K562 (cell line): ENCODE results near the gene ATP5PF. TPM values are rescaled to one million over a fixed set of nuclear protein-coding genes. Genes with fewer than 3 reads are reported as not detected.

Experiments
- ATAC-seq: fragments of 200-7000 bp; cut with Tn5 transposase; 3 replicates; pipeline ENCODE4 v1.9.1; 2020; ENCODE audit warnings: moderate library complexity
- BruUV-seq: library from RNA; stranded (reverse); fragments of 400-500 nt; replicated peaks from 2 replicates; lab custom pipeline; 2021; lab: Mats Ljungman, UMichigan
- CTCF ChIA-PET: fragments of 300-600 bp; formaldehyde crosslinking; extraction: SDS; loops from one replicate; lab custom pipeline; 2021; ENCODE audit warnings: low intra/inter-chr PET ratio; lab: Yijun Ruan, JAX
- POLR2A ChIA-PET: fragments of 300-600, 350-650 bp; sonication (Branson Sonifier 250); formaldehyde crosslinking; extraction: SDS; loops from one replicate; lab custom pipeline; 2021; ENCODE audit warnings: antibody characterized with exemption, inconsistent platforms; lab: Yijun Ruan, JAX
- DNase-seq, 4 experiments: peaks; one replicate each; pipeline versions ENCODE4 v3.0.0 to v3.0.0-alpha.2; 2011 to 2018; ENCODE audit warnings: low spot score in 3 of 4, mixed read lengths in 3 of 4; ENCODE audit errors: extremely low read depth in 1 of 4
- FAIRE-seq: peaks from 2 replicates; lab custom pipeline; 2011; peaks lifted over from hg19 to GRCh38; lab: Jason Lieb, UNC
- H2AFZ ChIP-seq: 2 replicates; pipeline ENCODE4 v1.6.0; 2011; ENCODE audit warnings: low read depth, low read length, control low read depth, inconsistent platforms
- H3K27ac ChIP-seq: fragments of 200-600 bp; 3 replicates; pipeline ENCODE4 v1.8.0; 2011; ENCODE audit warnings: low read depth, mild to moderate bottlenecking, control low read depth, inconsistent platforms, low read length, moderate library complexity, mixed read lengths; ENCODE audit errors: extremely low read depth
- H3K27me3 ChIP-seq, 2 experiments: fragments of 300-600 bp in 1 of 2; 2 replicates in 1 of 2; 3 replicates in 1 of 2; pipeline versions ENCODE4 v1.6.0 to v1.8.0; 2011; ENCODE audit warnings: inconsistent platforms in 2 of 2, low read length in 2 of 2, mild to moderate bottlenecking in 1 of 2, mixed read lengths in 1 of 2, moderate library complexity in 1 of 2; ENCODE audit not compliant: control insufficient read depth in 2 of 2, insufficient read depth in 2 of 2
- H3K36me3 ChIP-seq: fragments of 300-600 bp; 3 replicates; pipeline ENCODE4 v1.8.0; 2011; ENCODE audit warnings: mild to moderate bottlenecking, low read length, inconsistent platforms; ENCODE audit not compliant: control insufficient read depth, insufficient read depth
- H3K4me1 ChIP-seq, 2 experiments: fragments of 200-600 bp in 1 of 2; replicated peaks in 1 of 2; 2 replicates in 1 of 2; 3 replicates in 1 of 2; pipeline versions ENCODE4 v1.5.1 to v1.8.0; 2011; ENCODE audit warnings: inconsistent platforms in 2 of 2, low read length in 2 of 2, mild to moderate bottlenecking in 1 of 2, mixed read lengths in 1 of 2, moderate library complexity in 1 of 2; ENCODE audit not compliant: control insufficient read depth in 2 of 2, insufficient read depth in 2 of 2
- H3K4me2 ChIP-seq: 2 replicates; pipeline ENCODE4 v1.6.1; 2011; ENCODE audit warnings: low read length, control low read depth, inconsistent platforms, mixed read lengths; ENCODE audit not compliant: insufficient read depth
- H3K4me3 ChIP-seq: fragments of 200-600 bp; sonication (generic), shearing (Covaris generic); 2 replicates; pipeline ENCODE4 v1.5.1; 2016; ENCODE audit warnings: control low read depth, inconsistent platforms
- H3K79me2 ChIP-seq: fragments of 200-600 bp; 3 replicates; pipeline ENCODE4 v1.8.0; 2011; ENCODE audit warnings: low read length, inconsistent platforms; ENCODE audit not compliant: control insufficient read depth, insufficient read depth
- H3K9ac ChIP-seq, 2 experiments: 2 replicates each; pipeline versions ENCODE4 v1.6.0 to v1.6.1; 2011; ENCODE audit warnings: low read depth in 2 of 2, low read length in 2 of 2, control low read depth in 1 of 2, inconsistent platforms in 1 of 2, mild to moderate bottlenecking in 1 of 2, mixed read lengths in 1 of 2; ENCODE audit not compliant: insufficient read depth in 1 of 2
- H3K9me1 ChIP-seq: one replicate; pipeline ENCODE4 v1.6.0; 2011; ENCODE audit warnings: inconsistent platforms, mild to moderate bottlenecking, low read length, moderate library complexity; ENCODE audit not compliant: control insufficient read depth, insufficient read depth
- H3K9me3 ChIP-seq: replicated peaks from 2 replicates; pipeline ENCODE4 v1.5.1; 2011; ENCODE audit warnings: low read depth, low read length, inconsistent platforms; ENCODE audit not compliant: control insufficient read depth, insufficient read depth
- H4K20me1 ChIP-seq: replicated peaks from 2 replicates; pipeline ENCODE4 v1.6.1; 2011; ENCODE audit warnings: low read length, inconsistent platforms, mixed read lengths; ENCODE audit not compliant: control insufficient read depth, insufficient read depth
- CEBPB ChIP-seq: fragments of 450-650 bp; IDR thresholded peaks from 2 replicates; pipeline ENCODE4 v1.6.1; 2016; ENCODE audit warnings: missing genetic modification characterization, missing compliant biosample characterization
- MEIS2 ChIP-seq: fragments of 450-650 bp; IDR thresholded peaks from 2 replicates; pipeline ENCODE4 v1.6.1; 2014; ENCODE audit warnings: mild to moderate bottlenecking; ENCODE audit not compliant: partially characterized antibody
- NCOA2 ChIP-seq, 2 experiments: fragments of 450-650 bp; IDR thresholded peaks; 2 replicates each; pipeline ENCODE4 v1.6.1; 2018; ENCODE audit warnings: mild to moderate bottlenecking in 2 of 2, moderate library complexity in 1 of 2; ENCODE audit not compliant: partially characterized antibody in 2 of 2
- RB1 ChIP-seq: fragments of 450-650 bp; IDR thresholded peaks from 2 replicates; pipeline ENCODE4 v1.6.1; 2017; ENCODE audit warnings: low read depth, mild to moderate bottlenecking
- SNRNP70 ChIP-seq: fragments of 200-400 bp; formaldehyde crosslinking; optimal IDR thresholded peaks from 2 replicates; pipeline ENCODE3; 2017; ENCODE audit warnings: low read depth, low read length
- WGBS: fragments of 100-300 bp; shearing (Covaris generic); methylation state at CpG from one replicate; pipeline ENCODE4 v1.1.6; 2016; ENCODE audit warnings: low coverage, mixed read lengths; ENCODE audit not compliant: insufficient coverage; ENCODE audit errors: missing lambda C conversion rate; 5-methylcytosine and 5-hydroxymethylcytosine counted together
- in situ Hi-C: fragments of 300-500 bp; cut with MboI; formaldehyde crosslinking; loops from 4 replicates; pipeline ENCODE4 v1.15.0; 2018; ENCODE audit warnings: inconsistent platforms, mixed read lengths
- intact Hi-C: fragments of 100-400 bp; cut with micrococcal nuclease; formaldehyde crosslinking; loops from 2 replicates; pipeline ENCODE4 v1.14.2; 2022
- polyA plus RNA-seq, 8 experiments: library from polyadenylated mRNA; depleted of rRNA in 4 of 8; stranded (reverse) in 5 of 8; unstranded in 3 of 8; fragments of >200 nt; fragmentation: Nextera tagmentation in 2 of 8; fragmentation: Illumina TruSeq in 1 of 8; extraction: Ambion mirVana in 2 of 8; extraction: Trizol in 1 of 8; gene quantifications; 2 replicates each; pipeline versions ENCODE4 v1.2.1 to v1.2.3, GENCODE V29; 2011 to 2014; ENCODE audit warnings: inconsistent platforms in 1 of 8, missing spikeins in 1 of 8
- total RNA-seq, 7 experiments: library from RNA; depleted of rRNA in 6 of 7; stranded (reverse); fragments of >200 nt in 6 of 7; fragmentation: Illumina TruSeq in 2 of 7; extraction: Trizol in 2 of 7; gene quantifications; 2 replicates each; pipeline versions ENCODE4 v1.2.1 to v1.2.3, GENCODE V29; 2011 to 2021; ENCODE audit warnings: low replicate concordance in 1 of 7
- TF ChIP-seq, protein P1 (sequence below): fragments of 450-650 bp; IDR thresholded peaks from 2 replicates; pipeline ENCODE4 v1.6.1; 2016
- TF ChIP-seq, protein P2 (sequence below): fragments of 450-650 bp; conservative IDR thresholded peaks from 2 replicates; pipeline ENCODE4 v1.6.1; 2016; ENCODE audit warnings: missing genetic modification characterization, low read depth, mild to moderate bottlenecking, control low read depth, missing compliant biosample characterization
- TF ChIP-seq, protein P3 (sequence below): IDR thresholded peaks from 2 replicates; pipeline ENCODE4 v1.6.1; 2012; ENCODE audit warnings: low read depth, low read length, improper control_type of control experiment, borderline replicate concordance
- TF ChIP-seq, protein P4 (sequence below), 2 experiments: fragments of 450-650 bp in 1 of 2; sonication (generic) in 1 of 2; formaldehyde crosslinking in 1 of 2; IDR thresholded peaks in 1 of 2; conservative IDR thresholded peaks in 1 of 2; 2 replicates each; pipeline versions ENCODE4 v1.6.1 to v1.8.1; 2016 to 2023; ENCODE audit warnings: mild to moderate bottlenecking in 2 of 2, moderate library complexity in 2 of 2, inconsistent platforms in 1 of 2, missing genetic modification reagents in 1 of 2
- TF ChIP-seq, protein P5 (sequence below): fragments of 250-450 bp; sonication (Bioruptor Pico); IDR thresholded peaks from 2 replicates; pipeline ENCODE4 v1.4.0; 2020; ENCODE audit warnings: mild to moderate bottlenecking, moderate library complexity

Gene ATP5PF
- total and polyA plus RNA-seq, 9 of the 15 experiments (the other 6 are each of a cell fraction or from before 2014, with no cell fraction given), result 242 to 2,488 (median 533) TPM

DNA sequence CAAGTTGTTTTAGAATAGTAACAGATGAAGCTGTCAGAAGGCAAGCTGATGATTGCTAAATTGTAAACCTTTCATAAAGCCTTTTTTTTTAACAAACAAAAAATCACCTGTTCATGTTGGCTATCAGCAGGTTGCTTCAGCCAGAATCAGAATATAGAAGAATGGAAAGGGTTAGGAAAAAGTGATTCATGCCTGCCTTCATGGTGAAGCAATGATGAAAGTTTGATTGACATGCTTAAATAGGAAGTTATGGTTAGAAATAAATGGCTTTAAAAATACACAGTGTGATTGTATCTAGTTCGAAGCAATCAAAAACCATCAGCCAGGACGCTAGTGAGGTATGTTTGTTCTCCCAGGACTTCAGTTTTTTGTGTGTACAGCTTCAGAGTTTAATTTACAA lies 38.0 kb upstream of the ATP5PF start:
- intact Hi-C loops, result no loop called here
- TF ChIP-seq, protein P1, sequence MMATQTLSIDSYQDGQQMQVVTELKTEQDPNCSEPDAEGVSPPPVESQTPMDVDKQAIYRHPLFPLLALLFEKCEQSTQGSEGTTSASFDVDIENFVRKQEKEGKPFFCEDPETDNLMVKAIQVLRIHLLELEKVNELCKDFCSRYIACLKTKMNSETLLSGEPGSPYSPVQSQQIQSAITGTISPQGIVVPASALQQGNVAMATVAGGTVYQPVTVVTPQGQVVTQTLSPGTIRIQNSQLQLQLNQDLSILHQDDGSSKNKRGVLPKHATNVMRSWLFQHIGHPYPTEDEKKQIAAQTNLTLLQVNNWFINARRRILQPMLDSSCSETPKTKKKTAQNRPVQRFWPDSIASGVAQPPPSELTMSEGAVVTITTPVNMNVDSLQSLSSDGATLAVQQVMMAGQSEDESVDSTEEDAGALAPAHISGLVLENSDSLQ, result peak; percentile 87
- no peak for TF ChIP-seq SNRNP70
- TF ChIP-seq, protein P2, sequence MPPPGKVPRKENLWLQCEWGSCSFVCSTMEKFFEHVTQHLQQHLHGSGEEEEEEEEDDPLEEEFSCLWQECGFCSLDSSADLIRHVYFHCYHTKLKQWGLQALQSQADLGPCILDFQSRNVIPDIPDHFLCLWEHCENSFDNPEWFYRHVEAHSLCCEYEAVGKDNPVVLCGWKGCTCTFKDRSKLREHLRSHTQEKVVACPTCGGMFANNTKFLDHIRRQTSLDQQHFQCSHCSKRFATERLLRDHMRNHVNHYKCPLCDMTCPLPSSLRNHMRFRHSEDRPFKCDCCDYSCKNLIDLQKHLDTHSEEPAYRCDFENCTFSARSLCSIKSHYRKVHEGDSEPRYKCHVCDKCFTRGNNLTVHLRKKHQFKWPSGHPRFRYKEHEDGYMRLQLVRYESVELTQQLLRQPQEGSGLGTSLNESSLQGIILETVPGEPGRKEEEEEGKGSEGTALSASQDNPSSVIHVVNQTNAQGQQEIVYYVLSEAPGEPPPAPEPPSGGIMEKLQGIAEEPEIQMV, result no peak
- TF ChIP-seq CEBPB, result no peak
- peak; percentile 41 for TF ChIP-seq MEIS2
- TF ChIP-seq, protein P3, sequence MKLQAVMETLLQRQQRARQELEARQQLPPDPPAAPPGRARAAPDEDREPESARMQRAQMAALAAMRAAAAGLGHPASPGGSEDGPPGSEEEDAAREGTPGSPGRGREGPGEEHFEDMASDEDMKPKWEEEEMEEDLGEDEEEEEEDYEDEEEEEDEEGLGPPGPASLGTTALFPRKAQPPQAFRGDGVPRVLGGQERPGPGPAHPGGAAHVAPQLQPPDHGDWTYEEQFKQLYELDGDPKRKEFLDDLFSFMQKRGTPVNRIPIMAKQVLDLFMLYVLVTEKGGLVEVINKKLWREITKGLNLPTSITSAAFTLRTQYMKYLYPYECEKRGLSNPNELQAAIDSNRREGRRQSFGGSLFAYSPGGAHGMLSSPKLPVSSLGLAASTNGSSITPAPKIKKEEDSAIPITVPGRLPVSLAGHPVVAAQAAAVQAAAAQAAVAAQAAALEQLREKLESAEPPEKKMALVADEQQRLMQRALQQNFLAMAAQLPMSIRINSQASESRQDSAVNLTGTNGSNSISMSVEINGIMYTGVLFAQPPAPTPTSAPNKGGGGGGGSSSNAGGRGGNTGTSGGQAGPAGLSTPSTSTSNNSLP, result no peak
- TF ChIP-seq, protein P4, sequence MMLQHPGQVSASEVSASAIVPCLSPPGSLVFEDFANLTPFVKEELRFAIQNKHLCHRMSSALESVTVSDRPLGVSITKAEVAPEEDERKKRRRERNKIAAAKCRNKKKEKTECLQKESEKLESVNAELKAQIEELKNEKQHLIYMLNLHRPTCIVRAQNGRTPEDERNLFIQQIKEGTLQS (IDR thresholded peaks at IDR 0.05), result peak; percentile 21; the same call in 1 of the 2 replicates
- TF ChIP-seq, protein P4 (CRISPR knock-in tag; conservative IDR thresholded peaks at IDR 0.05), result no peak
- no peak for TF ChIP-seq NCOA2 (IDR thresholded peaks at IDR 0.05; ENCODE audit: partially characterized antibody in 2 of 2)
- TF ChIP-seq, protein P5, sequence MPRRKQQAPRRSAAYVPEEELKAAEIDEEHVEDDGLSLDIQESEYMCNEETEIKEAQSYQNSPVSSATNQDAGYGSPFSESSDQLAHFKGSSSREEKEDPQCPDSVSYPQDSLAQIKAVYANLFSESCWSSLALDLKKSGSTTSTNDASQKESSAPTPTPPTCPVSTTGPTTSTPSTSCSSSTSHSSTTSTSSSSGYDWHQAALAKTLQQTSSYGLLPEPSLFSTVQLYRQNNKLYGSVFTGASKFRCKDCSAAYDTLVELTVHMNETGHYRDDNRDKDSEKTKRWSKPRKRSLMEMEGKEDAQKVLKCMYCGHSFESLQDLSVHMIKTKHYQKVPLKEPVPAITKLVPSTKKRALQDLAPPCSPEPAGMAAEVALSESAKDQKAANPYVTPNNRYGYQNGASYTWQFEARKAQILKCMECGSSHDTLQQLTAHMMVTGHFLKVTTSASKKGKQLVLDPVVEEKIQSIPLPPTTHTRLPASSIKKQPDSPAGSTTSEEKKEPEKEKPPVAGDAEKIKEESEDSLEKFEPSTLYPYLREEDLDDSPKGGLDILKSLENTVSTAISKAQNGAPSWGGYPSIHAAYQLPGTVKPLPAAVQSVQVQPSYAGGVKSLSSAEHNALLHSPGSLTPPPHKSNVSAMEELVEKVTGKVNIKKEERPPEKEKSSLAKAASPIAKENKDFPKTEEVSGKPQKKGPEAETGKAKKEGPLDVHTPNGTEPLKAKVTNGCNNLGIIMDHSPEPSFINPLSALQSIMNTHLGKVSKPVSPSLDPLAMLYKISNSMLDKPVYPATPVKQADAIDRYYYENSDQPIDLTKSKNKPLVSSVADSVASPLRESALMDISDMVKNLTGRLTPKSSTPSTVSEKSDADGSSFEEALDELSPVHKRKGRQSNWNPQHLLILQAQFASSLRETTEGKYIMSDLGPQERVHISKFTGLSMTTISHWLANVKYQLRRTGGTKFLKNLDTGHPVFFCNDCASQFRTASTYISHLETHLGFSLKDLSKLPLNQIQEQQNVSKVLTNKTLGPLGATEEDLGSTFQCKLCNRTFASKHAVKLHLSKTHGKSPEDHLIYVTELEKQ (CRISPR knock-in tag), result no peak
- no peak for TF ChIP-seq RB1

More for the DNA sequence above, 38.0 kb upstream of the ATP5PF start:
- Histone ChIP-seq H3K27ac (no peak overlapping the region), H3K4me3 (no peak overlapping the region), H3K9me3 (no peaks in the 10 kb centered on the region), H3K4me1 (no peaks in the 10 kb centered on the region), H3K36me3 (no peaks in the 10 kb centered on the region), H3K79me2 (no peaks in the 10 kb centered on the region), H3K9me1 (no peaks in the 10 kb centered on the region), H3K27me3 (no peaks in the 10 kb centered on the region; a peak in 1 of 5 replicates), H3K9ac (no peak overlapping the region), H2AFZ (no peak overlapping the region), H3K4me2 (no peak overlapping the region), H4K20me1 (no peaks in the 10 kb centered on the region)
- WGBS, result 41% methylated on average over 2 of the region's 2 CpGs
- DNase-seq, result no peak
- no peak for FAIRE-seq
- no peak for ATAC-seq
- BruUV-seq, result no TSS peak
- ChIA-PET CTCF (no interaction called here), POLR2A (interaction anchor here (0.7 kb wide), 1 partner anchor 29 kb away, joined by 3 read pairs; no protein-coding TSS in a partner anchor)
- in situ Hi-C loops, result no loop called here
